NCI-H82 (cell line): ENCODE results near the gene SDS.
A peak's percentile ranks its signal among the peaks of the same experiment; 100 is the strongest.
"Not testable (repeated sequence)": the region's sequence is repeated elsewhere in the genome, so short reads cannot be mapped to it uniquely, and the experiment has no call there.

Source experiments
- DNase-seq: peaks from one replicate; lab custom pipeline; 2025; lab: John Stamatoyannopoulos, UW

Gene SDS

DNA sequence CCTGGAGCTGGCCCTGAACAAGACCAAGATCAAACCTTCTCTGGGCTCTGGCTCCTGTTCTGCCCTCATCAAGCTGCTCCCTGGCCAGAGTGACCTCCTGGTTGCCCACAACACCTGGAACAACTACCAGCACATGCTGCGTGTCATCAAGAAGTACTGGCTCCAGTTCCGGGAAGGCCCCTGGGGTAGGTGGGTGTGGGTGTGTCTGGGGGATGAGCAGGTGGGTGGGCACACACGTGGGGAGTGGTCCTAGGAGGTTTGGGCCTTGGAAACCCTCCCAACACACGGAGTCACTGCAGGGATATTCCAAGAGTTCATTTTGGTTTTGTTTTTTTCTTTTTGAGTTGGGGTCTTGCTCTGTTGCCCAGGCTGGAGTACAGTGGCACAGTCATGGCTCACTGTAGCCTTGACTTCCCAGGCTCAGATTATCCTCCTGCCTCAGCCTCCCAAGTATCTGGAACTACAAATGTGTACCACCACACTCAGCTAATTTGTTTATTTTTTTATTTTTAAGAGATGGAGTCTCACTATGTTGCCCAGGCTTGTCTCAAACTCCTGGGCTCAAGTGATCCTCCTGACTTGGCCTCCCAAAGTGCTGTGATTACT is 28.8 kb downstream of the SDS start:
- DNase-seq: no peak

DNA sequence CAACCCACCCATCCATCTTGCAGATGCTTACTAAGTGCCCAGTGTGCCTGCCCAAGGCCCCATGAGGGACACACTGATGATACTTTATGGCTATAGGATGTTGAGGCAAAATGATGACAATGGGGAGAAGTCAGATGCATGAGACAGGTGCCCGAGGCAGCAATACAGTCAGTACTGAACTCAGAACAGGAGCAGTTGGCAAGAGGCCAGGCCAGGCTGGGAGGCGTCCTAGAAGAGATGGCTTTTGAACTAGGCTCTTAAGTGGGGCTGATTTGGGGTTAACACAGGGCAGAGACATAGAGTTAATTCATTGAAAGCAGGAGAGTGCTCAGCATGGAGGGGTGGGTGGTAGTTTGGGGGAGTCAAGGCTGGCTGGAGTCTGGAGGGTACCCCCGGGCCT is 29.7 kb downstream of the SDS start:
- DNase-seq: no peak

DNA sequence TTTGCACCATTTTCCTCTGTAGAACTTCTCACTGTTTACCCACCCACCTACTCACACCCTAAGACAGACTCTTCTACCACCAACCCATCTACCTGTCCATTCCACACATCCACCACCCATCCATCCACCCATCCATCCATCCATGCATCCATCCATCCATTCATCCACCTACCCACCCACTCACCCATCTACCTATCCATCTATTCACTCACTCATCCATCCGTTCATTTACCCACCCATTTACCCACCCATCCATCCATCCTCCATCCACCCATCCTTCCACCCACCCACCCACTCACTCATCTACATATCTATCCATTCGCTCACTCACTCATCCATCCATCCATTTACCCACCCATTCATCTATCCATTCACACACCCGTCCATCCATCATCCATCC is 30.2 kb downstream of the SDS start:
- DNase-seq: no peak

DNA sequence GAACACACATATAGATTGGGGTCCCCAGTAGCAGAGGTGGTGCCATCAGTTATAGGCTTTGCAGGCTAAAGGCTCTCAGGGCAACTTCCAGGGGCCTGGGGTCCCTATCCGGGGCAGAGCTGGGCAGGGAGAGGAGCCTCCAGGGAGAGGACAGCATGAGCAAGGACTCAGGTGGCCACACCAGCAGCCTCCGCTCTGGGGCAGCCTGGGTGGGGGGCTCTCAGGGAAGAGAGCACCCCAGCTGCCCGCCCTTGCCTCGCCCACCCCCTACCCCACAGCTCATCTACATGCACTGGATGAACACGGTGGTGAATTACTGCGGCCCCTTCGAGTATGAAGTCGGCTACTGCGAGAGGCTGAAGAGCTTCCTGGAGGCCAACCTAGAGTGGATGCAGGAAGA is 31.3 kb downstream of the SDS start:
- DNase-seq: no peak

DNA sequence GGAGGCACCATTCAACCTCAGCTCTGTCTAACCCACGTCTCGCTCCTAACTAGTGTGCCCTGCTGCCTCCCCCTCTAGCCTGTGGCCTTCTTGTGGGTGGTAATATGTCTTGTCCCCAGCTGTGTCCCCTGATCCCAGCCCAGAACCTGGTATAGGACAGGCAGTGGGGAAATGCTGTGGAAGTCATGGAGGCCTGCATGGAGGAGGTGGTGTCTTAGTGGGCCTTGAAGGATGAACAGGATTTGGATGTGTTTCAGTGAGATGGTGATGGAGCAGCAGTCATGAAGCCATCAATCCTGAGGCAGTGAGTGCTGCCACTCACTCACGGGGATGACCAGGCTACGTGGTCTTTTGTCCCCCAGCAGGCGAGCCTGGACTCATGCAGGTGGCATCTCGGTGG is 31.9 kb downstream of the SDS start:
- DNase-seq: no peak

DNA sequence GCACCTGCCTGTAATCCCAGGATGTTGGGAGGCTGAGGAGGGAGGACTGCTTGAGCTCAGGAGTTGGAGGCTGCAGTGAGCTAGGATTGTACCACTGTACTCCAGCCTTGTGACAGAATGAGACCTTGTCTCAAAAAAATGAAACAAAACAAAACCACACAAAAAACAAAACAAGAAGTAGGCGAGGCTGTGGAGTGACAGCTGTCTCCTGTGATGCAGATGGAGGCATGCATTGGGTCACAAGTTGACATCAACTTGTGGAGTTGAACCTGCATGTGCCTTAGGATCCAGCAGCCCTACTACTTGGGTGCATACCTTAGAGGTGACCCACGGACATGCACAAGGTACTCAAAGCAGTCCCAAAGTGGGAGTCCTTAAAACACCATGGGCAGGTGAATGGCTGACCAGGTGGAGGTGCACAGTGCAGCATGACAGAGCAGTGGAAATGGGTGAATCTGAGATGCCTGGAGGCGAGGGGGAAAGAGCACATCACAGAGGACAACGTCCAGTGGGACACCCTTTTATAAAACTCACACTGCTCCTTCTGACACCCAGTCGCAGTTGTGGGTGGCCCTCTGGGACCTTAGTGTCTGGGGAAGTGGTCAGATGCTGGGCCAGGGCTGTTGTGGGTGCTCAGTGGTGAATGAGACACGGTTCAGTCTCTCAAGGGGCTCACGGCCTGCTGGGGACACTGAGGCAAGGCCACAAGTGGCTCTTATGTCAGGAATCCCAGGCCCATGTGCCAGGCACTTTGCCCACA is 32.6 kb downstream of the SDS start:
- DNase-seq: no peak

DNA sequence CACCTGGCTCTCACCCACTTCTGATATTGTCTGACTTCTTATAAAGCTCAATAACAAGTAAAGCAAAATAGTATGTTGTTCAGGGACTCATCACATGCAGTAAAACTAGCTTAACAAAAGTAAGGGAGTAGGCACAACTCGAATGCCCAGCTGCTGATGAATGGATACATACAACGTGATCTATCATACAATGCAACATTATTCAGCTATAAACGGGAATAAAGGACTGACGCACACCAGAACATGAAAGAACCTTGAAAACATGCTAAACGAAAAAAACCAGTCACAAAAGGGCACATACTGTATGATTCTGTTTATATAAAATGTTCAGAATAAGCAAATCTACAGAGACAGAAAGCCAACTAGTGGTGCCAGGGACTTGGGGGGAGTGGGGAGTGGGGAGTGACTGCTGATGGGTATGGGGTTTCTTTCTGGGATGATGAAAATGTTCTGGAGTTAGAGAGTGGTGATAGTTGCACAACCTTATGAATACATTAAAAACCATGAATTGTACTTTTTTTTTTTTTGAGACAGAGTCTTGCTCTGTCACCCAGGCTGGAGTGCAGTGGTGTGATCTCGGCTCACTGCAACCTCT is 34.2 kb downstream of the SDS start:
- no peak for DNase-seq

DNA sequence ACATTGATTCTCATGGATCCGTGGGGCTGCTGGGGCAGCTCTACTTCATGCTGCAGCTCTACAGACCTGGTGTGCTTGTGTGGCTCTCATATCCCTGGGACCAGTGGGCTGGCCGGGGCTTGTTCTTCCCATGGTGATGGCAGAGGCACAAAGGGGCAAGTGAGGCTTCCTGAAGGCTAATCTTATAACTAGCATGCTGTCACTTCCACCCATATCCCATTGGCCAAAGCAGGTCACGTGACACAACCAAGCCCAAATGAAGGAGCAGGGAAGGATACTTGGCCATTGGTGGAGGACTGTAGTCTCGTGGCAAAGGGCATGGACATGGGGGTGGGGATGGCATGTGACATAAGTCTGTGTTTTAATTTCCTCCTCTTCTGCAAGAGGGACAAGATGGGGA is 35.4 kb downstream of the SDS start:
- DNase-seq: peak; percentile 34

DNA sequence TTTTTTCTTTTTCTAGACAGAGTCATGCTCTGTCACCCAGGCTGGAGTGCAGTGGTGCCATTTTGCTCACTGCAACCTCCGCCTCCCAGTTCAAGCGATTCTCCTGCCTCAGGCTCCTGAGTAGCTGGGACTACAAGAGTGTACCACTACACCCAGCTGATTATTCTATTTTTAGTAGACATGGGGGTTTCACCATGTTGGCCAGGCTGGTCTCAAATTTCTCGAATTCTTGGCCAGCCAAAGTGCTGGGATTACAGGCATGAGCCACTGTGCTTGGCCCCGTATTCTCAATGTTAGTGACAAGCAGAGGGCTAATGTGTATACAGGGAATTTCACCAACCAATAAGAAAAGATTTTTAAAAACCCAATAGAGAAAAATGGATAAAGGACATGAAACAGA is 36.9 kb downstream of the SDS start:
- DNase-seq: no peak

DNA sequence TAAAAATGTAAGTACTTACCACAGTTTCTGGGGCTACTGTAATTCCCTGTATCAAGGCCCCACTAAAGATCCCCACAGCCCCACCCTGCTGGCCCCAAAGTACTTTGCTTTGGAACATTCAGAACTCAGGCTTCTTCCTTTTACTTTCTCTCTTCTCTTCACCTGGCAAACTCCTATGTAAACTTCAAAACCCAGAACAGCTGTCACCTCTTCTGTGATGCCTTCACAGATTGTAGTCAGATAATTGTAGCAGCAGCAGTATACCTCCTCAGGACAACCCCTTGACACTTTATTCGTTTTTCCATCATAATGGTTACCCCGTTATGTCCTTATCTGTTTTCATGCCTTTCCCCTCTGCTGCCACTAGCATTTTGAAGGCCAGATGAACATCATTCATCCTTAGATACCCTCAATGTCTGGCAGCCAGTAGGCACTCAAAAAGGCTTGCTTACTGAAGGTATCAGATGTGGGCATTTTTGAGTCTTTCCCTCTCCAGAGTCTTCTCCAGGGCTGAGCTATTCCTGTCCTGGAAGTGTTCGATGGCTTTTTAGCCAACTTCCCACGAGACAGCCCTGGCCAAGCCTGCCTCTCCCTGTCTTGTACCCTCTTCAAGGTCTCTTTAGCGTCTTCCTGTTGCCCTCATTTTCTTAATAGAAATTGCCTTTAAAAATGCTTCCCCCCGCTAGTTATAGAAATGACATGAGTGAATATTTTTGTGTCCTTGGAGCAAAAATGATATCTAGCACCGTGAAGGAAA is 37.9 kb downstream of the SDS start:
- DNase-seq: no peak

DNA sequence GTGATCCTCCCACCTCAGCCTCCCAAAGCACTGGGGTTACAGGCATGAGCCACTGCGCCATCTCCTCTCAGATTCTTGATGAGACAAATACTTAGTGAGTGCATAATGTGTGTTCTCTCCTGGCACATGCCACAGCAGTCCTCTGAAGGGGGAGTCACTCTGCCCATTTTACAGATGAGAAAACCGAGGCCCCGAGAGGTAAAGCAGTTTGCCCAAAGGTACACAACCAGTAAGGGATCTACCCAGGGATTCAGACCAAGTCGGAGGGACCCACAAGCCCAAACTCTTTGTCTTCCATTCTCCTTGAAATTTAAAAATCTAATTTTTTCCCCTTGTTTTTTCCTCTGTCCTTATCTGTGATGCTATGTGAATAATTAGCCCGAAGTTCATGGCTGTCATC is 39.0 kb downstream of the SDS start:
- DNase-seq: no peak

DNA sequence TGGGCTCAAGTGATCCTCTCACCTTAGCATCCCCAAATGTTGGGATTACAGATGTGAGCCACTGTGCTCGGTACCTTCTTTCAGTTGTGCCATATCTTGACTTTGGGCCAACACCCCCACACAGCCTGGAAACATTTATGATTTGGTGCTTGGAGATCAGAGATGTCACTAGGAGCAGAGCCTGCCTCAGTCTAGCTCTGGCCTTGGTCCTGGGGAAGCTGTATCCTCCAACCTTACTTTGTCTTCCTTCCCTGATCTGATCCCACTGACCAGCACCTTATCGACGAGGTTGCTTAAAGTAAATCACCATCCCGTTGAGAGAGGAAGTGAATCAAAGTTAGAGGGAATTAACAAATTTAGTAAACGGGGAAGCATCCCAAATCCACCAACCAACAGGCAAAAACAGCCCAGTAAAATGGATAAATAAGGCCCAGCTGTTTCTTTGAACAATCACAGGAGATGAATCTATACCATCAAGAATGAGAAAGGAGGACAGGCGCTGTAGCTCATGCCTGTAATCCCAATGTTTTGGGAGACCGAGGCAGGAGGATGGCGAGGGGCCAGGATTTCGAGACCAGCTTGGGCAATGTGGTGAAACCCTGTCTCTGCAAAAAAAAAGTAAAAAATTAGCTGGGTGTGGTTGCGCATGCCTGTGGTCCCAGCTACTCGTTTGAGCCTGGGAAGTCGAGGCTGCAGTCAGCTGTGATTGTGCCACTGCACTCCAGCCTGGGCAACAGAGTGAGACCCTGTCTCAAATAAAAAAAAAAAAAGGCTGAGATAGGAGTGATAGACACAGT is 41.9 kb downstream of the SDS start:
- DNase-seq: no peak

DNA sequence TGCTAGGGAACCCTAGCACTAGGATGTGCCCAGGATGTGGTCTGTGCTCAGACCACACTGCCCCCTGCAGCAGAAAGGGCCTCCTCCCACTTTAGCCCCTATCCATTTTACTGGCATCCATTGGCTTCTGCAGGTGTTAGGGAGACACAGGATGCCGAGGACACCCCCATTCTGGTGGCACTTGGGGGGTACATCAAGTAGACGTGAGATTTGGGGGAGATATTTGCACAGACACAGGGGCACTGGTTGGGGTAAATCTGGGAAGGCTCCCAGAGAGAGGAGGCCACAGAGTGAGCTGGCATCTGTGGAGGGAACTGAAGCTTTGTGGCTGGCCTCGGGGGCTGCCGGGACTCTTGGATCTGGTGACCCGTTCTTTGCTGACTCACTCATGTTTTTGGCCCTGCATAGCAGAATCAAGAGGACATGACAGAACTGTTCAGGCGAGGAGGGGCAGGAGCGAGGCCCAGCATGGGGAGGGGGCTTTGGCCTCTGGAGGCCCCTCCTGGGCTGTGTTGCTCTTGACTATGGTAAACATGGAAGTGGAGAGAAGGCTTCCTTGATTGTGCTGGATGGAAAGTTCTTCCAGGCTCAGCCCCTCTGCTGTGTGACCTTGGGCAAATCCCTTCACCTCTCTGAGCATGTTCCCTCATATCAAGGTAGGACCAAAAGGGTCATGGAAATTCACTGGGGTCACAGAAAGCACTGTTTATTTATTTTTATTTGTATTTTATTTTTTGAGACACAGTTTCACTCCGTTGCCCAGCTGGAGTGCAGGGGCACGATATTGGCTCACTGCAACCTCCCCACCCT is 43.5 kb downstream of the SDS start:
- DNase-seq: no peak

DNA sequence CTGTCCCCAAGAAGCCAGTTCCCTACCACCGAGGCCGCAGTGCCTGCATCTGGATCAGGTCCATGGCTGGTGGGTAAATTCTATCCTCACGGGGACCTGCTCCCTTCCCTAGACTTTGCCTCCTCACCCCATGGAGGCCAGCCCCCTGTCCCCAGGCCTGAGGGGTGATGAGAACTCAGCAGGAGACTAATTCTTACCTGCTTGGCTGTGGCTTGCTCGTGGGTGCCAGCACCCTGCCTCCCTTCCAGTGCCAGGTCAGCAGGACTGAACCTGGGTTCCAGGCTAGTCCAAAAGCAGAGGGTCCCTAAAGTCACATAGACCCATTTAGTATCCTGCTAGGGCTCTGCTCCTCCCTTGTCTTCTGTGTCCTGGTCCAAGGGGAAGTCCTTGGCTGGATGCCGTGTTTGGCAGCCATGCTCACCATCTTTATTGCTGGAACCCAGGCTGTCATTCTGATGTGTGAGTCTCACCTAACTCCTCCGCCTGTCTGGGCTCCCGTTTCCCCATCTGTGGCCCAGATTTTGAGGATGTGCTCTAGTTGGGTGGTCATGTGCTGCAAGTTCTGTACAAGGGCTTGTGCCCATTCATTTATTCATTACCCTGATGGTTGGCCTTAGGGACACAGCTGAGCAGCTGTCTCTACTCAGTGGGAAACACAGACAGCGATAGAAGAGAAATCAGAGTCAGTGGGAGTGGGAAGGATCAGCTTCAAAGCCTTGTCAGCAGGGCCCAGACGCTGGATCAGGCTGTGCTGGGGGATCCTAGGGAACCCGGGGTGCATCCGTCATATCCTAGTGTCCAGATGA is 44.4 kb downstream of the SDS start:
- DNase-seq: peak; percentile 33

DNA sequence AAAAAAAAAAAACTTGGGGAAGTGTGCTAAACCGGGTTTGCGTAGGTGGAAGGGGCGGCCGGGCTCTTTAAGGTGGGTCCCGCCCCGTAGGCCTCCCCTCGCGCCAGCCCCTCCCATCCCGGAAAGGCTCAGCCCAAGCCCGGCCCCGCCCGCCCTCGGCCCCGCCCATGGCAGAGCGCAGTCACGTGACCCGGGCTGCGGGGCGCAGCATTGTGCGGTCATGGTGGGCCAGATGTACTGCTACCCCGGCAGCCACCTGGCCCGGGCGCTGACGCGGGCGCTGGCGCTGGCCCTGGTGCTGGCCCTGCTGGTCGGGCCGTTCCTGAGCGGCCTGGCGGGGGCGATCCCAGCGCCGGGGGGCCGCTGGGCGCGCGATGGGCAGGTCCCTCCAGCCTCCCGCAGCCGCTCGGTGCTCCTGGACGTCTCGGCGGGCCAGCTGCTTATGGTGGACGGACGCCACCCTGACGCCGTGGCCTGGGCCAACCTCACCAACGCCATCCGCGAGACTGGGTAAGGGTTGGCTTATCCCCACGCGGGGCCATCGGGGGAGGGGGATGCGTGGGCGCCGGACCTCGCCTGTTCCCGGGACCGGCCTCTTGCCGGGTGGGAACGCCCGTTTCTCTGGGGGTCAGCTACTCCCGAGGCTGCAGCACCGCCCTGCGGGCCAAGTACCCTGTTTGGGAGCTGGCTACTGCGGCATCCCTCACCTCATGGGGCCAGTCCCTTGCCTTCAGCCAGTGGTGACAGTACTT is 45.1 kb downstream of the SDS start, which contains the start of gene PLBD2:
PLBD2 (plus strand) TSS at position 207 of the 752 bp plus-strand sequence; CDS start at position 221, 14 bp downstream.
- peak; percentile 96 for DNase-seq

DNA sequence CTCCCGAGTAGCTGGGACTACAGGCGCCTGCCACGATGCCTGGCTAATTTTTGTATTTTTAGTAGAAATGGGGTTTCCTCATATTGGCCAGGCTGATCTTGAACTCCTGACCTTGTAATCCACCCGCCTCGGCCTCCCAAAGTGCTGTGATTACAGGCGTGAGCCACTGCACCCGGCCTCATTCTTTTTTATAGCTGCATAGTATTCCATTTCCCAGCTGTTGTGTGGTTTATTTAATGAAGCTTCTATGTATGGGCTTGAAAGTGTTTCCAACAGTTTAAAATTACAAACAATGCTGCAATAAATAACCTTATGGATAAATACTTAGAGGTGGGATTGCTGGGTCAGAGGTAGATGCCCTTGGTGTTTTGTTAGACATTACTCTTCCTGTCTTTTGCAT is 49.5 kb downstream of the SDS start:
- DNase-seq: not testable (repeated sequence)

DNA sequence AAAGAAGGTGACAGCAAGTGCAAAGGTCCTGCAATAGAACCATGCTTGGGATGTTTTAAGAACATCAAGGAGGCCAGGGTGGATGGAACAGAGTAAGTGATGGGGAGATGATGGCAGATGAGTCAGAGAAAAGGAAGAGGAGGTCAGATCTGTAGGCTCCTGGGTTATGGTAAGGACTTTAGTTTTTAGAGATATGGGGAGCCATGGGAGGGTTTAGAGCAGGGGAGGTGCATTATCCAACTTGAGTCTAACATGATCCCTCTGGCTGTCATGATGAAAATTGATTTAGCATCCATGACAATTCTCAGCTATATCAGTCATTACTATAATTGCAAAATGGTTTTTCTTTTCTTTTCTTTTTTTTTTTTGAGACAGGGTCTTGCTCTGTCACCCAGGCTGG is 52.6 kb downstream of the SDS start:
- DNase-seq: no peak

DNA sequence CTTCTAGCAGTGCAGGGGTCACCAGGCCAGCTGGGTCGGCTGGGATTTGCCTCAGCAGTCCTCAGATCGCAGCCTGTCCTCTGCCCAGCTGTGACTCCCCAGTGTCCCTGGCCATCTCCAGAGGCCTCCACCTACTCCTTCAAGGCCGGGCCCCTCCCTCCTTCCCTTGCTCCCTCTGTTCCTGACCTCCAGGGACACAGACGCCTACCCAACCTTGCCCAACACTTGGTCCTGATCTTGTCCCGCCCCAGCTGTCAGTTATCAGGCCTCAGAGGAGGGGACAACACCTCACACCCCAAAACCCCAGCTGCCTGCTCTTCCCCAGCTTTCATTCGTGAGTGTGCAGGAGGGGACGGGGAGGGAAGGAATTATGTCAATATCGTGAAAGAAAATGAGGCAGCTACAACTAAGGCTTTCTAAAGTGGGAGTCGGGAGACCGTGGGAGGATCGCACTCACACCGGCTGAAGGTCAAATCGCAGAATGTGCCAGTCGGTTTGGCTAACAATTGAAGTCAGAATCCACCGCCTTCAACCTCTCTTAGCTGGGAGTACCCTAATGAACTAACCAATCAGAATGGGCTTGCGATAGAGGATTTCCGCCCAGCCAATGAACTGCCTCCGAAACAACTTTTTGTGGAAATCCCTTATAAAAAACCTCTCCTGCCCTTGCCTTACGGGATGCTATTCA is 54.7 kb downstream of the SDS start:
- no peak for DNase-seq

DNA sequence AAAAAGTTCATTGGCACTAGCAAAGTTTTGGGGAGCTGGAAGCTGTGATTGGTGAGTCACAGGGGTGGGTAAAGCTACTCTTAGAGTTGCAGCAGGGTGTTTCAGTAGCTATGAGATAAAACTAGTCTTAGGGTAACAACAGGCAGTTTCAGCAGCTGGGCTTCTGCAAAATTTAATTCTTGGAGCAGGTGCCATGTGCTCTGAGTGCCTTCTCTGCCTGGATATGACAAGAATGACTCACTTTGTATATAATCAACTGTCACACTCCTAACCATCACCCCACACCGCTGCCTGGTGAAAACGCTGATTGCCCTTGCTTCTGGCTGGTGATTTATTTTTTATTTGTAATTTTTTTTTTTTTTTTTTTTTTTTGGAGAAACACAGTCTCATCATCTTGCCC is 55.8 kb downstream of the SDS start:
- DNase-seq: no peak
